GM18526 (cell line): ENCODE measurements around the gene MRPL14.

Experiments
- POLR2A ChIP-seq: IDR thresholded peaks from 3 replicates; pipeline ENCODE4 v1.6.1; 2011; ENCODE audit not compliant: insufficient read length; ENCODE audit errors: extremely low read depth

MRPL14 gene

GRCh38 chr6:44100088-44100550, 27.1 kb downstream of the MRPL14 start:
- TF ChIP-seq POLR2A = no peak

GRCh38 chr6:44099192-44099591, 28.1 kb downstream of the MRPL14 start:
- TF ChIP-seq POLR2A = no peak

GRCh38 chr6:44097782-44098317, 29.4 kb downstream of the MRPL14 start:
- no peak for TF ChIP-seq POLR2A

- TF ChIP-seq POLR2A = no peak
Observed at GRCh38 chr6:44096612-44097011, 30.6 kb downstream of the MRPL14 start.

- TF ChIP-seq POLR2A = no peak
Observed at GRCh38 chr6:44094403-44095242, 32.6 kb downstream of the MRPL14 start.

GRCh38 chr6:44093750-44094402, 33.4 kb downstream of the MRPL14 start:
- TF ChIP-seq POLR2A = no peak

GRCh38 chr6:44093066-44093465, 34.2 kb downstream of the MRPL14 start:
- TF ChIP-seq POLR2A = no peak

GRCh38 chr6:44091981-44092884, 35.0 kb downstream of the MRPL14 start:
- TF ChIP-seq POLR2A = no peak

- TF ChIP-seq POLR2A = no peak
Observed at GRCh38 chr6:44090465-44090864, 36.8 kb downstream of the MRPL14 start.

- no peak for TF ChIP-seq POLR2A
Observed at GRCh38 chr6:44088827-44089590, 38.2 kb downstream of the MRPL14 start.

- TF ChIP-seq POLR2A = no peak
Observed at GRCh38 chr6:44087623-44088022, 39.6 kb downstream of the MRPL14 start.

- no peak for TF ChIP-seq POLR2A
Observed at GRCh38 chr6:44086931-44087574, 40.2 kb downstream of the MRPL14 start.

GRCh38 chr6:44085219-44085618, 42.0 kb downstream of the MRPL14 start:
- TF ChIP-seq POLR2A = no peak
